Upper lobe of left lung (tissue), 4 donors: ENCODE data around the gene PIK3C2B.

Experiments
- CTCF ChIP-seq, 6 experiments: fragments of 450-650 bp in 4 of 6; fragments of 200-600 bp in 2 of 6; sonication (generic) in 2 of 6; IDR thresholded peaks; one replicate each; pipeline ENCODE4 v1.5.1; 2016 to 2019; ENCODE audit warnings: antibody characterized with exemption in 6 of 6
- EP300 ChIP-seq, 4 donors: sonication (generic); formaldehyde crosslinking; IDR thresholded peaks; one replicate each; pipeline ENCODE4 v1.5.1; 2017; ENCODE audit warnings: antibody characterized with exemption in 4 of 4, control low read depth in 2 of 4
- POLR2AphosphoS5 ChIP-seq, 2 donors: sonication (generic); formaldehyde crosslinking; IDR thresholded peaks; one replicate each; pipeline ENCODE4 v1.5.1; 2017; ENCODE audit warnings: antibody characterized with exemption in 2 of 2

DNA sequence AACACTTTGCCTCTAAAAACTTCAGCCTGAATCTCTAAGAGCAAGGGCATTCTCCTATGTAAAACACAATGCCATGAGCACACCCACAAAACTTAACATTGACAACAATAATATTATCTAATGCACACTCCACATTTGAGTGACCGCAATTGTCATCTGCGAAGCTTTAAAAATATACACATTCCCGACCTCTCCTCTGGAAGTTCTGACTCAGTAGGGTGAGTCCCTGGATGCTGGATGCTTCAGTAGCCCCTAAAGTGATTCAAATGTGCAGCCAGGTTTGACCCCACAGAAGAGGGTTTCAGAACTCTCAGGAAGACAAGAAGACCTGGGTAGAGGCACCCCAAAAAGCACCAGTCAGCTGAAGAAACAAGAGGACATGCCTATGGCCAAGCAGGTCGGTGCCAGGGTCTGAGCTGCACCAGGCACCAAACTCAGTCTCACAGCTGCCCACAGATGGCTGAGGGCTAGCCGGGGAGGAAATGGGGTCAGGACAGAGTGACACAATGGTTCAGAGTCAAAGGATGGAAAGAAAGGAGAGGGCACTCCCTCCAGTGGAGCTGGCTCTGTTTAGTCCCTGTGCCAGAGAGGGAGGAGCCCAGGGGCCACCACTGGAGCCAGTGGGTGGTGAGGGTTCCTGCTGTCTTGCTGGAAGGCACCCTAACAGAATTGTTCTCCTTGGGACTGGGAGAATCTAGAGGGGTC, 17.4 kb downstream of the PIK3C2B start:
- no peak for TF ChIP-seq CTCF (IDR thresholded peaks at IDR 0.05)
- TF ChIP-seq POLR2AphosphoS5 (IDR thresholded peaks at IDR 0.05), result no peak
- TF ChIP-seq EP300 (IDR thresholded peaks at IDR 0.05), result no peak
